ENCODE data around the gene MAEA.

MAEA gene

GRCh38 chr4:1243451-1244080 lies 46.1 kb upstream of the MAEA start:
- H3K4me3 ChIP-seq (ENCODE audit: low read depth, low read length), result no peak overlapping the region
- no peak for TF ChIP-seq CTCF (IDR thresholded peaks at IDR 0.05; ENCODE audit: low read depth, low read length)

GRCh38 chr4:1244081-1244977 lies 45.4 kb upstream of the MAEA start:
- H3K4me3 ChIP-seq (ENCODE audit: low read depth, low read length), result no peak overlapping the region
- no peak for TF ChIP-seq CTCF (IDR thresholded peaks at IDR 0.05; ENCODE audit: low read depth, low read length)

- no peak overlapping the region for H3K4me3 ChIP-seq (ENCODE audit: low read depth, low read length)
- TF ChIP-seq CTCF (IDR thresholded peaks at IDR 0.05; ENCODE audit: low read depth, low read length), result no peak
Measured at GRCh38 chr4:1244978-1245471, 44.7 kb upstream of the MAEA start.

GRCh38 chr4:1245481-1246051 lies 44.1 kb upstream of the MAEA start:
- TF ChIP-seq CTCF (IDR thresholded peaks at IDR 0.05; ENCODE audit: low read depth, low read length), result no peak
- no peak overlapping the region for H3K4me3 ChIP-seq (ENCODE audit: low read depth, low read length)

- no peak for TF ChIP-seq CTCF (IDR thresholded peaks at IDR 0.05; ENCODE audit: low read depth, low read length)
- H3K4me3 ChIP-seq (ENCODE audit: low read depth, low read length), result peak overlapping the region; percentile 81
Measured at GRCh38 chr4:1246111-1246881, 43.4 kb upstream of the MAEA start.

- H3K4me3 ChIP-seq (ENCODE audit: low read depth, low read length), result peak overlapping the region; percentile 81
- no peak for TF ChIP-seq CTCF (IDR thresholded peaks at IDR 0.05; ENCODE audit: low read depth, low read length)
Measured at GRCh38 chr4:1246901-1247863, 42.5 kb upstream of the MAEA start.

All from WI38 (cell line).